Neural cell (in vitro differentiated cells): ENCODE measurements around the gene APBB2.

Experiments
- EZH2 ChIP-seq: fragments of 200-600, 300-800 bp; shearing (Covaris generic), sonication (generic); IDR thresholded peaks from 2 replicates; pipeline ENCODE4 v1.6.1; 2014; ENCODE audit warnings: antibody characterized with exemption, low read length, borderline replicate concordance, mild to moderate bottlenecking; ENCODE audit not compliant: insufficient read depth, poor library complexity, severe bottlenecking
- POLR2AphosphoS5 ChIP-seq: IDR thresholded peaks from 2 replicates; pipeline ENCODE4 v1.6.1; 2012
- RAD21 ChIP-seq: fragments of 450-650 bp; conservative IDR thresholded peaks from 2 replicates; pipeline ENCODE4 v1.6.1; 2014; ENCODE audit warnings: antibody characterized with exemption, mild to moderate bottlenecking, moderate library complexity
- TAF1 ChIP-seq: IDR thresholded peaks from 2 replicates; pipeline ENCODE4 v1.6.1; 2012; ENCODE audit warnings: low read depth
- TF ChIP-seq, protein P1 (sequence below): fragments of 450-650 bp; IDR thresholded peaks from 2 replicates; pipeline ENCODE4 v1.5.1; 2014; ENCODE audit warnings: antibody characterized with exemption, mild to moderate bottlenecking, moderate library complexity; ENCODE audit not compliant: poor library complexity, severe bottlenecking

DNA sequence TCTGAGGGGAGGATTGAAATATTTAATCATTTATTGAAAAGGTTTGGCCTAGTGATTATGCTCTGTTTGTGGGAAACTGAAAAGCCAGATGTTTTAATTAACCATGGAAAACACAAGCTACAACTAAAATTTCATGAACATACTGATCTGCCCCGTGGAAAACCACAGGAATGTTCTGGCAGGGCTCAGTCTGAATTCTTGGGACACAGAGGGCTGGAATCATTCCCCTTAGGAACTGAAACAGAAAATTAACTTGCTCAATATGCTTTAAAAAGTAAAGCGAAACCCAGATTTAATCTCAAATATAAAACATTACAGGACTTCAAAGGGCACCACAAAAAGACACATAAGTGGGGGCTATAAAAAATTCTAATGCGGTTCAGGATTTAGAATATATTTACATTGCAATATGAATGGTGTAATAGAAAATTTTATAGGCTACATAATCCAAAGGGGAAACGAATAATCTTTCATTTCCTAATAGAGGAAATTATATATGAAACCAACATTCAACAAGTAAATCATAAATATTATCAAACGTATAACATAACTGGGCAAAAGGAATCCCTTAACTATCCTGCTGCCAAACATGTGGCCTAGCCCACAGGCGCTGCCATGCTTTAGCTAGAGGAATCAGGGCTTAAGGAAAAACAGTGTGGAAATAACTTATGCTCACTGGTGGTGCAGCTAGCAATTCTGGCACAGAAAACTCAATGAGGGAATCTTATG lies 70.9 kb downstream of the APBB2 start:
- TF ChIP-seq, protein P1, sequence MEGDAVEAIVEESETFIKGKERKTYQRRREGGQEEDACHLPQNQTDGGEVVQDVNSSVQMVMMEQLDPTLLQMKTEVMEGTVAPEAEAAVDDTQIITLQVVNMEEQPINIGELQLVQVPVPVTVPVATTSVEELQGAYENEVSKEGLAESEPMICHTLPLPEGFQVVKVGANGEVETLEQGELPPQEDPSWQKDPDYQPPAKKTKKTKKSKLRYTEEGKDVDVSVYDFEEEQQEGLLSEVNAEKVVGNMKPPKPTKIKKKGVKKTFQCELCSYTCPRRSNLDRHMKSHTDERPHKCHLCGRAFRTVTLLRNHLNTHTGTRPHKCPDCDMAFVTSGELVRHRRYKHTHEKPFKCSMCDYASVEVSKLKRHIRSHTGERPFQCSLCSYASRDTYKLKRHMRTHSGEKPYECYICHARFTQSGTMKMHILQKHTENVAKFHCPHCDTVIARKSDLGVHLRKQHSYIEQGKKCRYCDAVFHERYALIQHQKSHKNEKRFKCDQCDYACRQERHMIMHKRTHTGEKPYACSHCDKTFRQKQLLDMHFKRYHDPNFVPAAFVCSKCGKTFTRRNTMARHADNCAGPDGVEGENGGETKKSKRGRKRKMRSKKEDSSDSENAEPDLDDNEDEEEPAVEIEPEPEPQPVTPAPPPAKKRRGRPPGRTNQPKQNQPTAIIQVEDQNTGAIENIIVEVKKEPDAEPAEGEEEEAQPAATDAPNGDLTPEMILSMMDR = no peak
- TF ChIP-seq POLR2AphosphoS5 (no peak), TAF1 (no peak), EZH2 (no peak), RAD21 (no peak)
